SK-N-SH (cell line): ENCODE data around the gene CCDC57. TPM values are rescaled to one million over a fixed set of nuclear protein-coding genes. Genes with fewer than 3 reads are reported as not detected.

ENCODE experiments used
- CTCF ChIA-PET: fragments of 300-600, 350-600 bp; formaldehyde crosslinking; extraction: SDS; loops from one replicate; lab custom pipeline; 2021; lab: Yijun Ruan, JAX
- POLR2A ChIA-PET: fragments of 350-600 bp; sonication (Branson Sonifier 250); formaldehyde crosslinking; extraction: SDS; loops from one replicate; lab custom pipeline; 2020; ENCODE audit warnings: antibody characterized with exemption, inconsistent platforms; lab: Yijun Ruan, JAX
- DNase-seq: peaks from one replicate; pipeline ENCODE4 v3.0.0; 2012
- H2AFZ ChIP-seq: fragments of 200-600 bp; sonication (generic); 2 replicates; pipeline ENCODE4 v1.8.1; 2016; ENCODE audit warnings: antibody characterized with exemption, mild to moderate bottlenecking, low read depth
- H3F3A ChIP-seq: fragments of 200-600 bp; sonication (generic); replicated peaks from 2 replicates; pipeline ENCODE3; 2016; ENCODE audit warnings: antibody characterized with exemption, mild to moderate bottlenecking; ENCODE audit not compliant: insufficient read depth
- H3K27ac ChIP-seq, 2 experiments: fragments of 200-500 bp in 1 of 2; fragments of 200-600 bp in 1 of 2; sonication (Bioruptor generic) in 1 of 2; sonication (generic), shearing (Covaris generic) in 1 of 2; 2 replicates each; pipeline versions ENCODE4 v1.5.1 to v1.6.1; 2014 to 2016; ENCODE audit warnings: low read depth in 2 of 2, inconsistent platforms in 1 of 2, low read length in 1 of 2, mild to moderate bottlenecking in 1 of 2, mixed read lengths in 1 of 2
- H3K27me3 ChIP-seq: fragments of 200-600 bp; sonication (generic), shearing (Covaris generic); 2 replicates; pipeline ENCODE4 v1.6.1; 2016; ENCODE audit warnings: mixed run types; ENCODE audit not compliant: insufficient read depth
- H3K36me3 ChIP-seq, 2 experiments: fragments of 200-500 bp in 1 of 2; fragments of 200-600 bp in 1 of 2; sonication (Bioruptor generic) in 1 of 2; sonication (generic) in 1 of 2; replicated peaks in 1 of 2; 2 replicates each; pipeline versions ENCODE3 to v1.5.1; 2014 to 2016; ENCODE audit warnings: low read length in 1 of 2, mild to moderate bottlenecking in 1 of 2; ENCODE audit not compliant: insufficient read depth in 2 of 2, control insufficient read depth in 1 of 2
- H3K4me1 ChIP-seq, 2 experiments: fragments of 200-500 bp in 1 of 2; fragments of 200-600 bp in 1 of 2; sonication (Bioruptor generic) in 1 of 2; sonication (generic), shearing (Covaris generic) in 1 of 2; 2 replicates each; pipeline versions ENCODE4 v1.5.1 to v1.6.1; 2014 to 2016; ENCODE audit warnings: low read depth in 1 of 2, low read length in 1 of 2, mixed run types in 1 of 2; ENCODE audit not compliant: insufficient read depth in 2 of 2, control insufficient read depth in 1 of 2
- H3K4me2 ChIP-seq: fragments of 200-600 bp; sonication (generic), shearing (Covaris generic); 2 replicates; pipeline ENCODE4 v1.6.1; 2017; ENCODE audit warnings: mixed run types
- H3K4me3 ChIP-seq, 2 experiments: fragments of 200-500 bp in 1 of 2; fragments of 200-600 bp in 1 of 2; sonication (Bioruptor generic) in 1 of 2; sonication (generic), shearing (Covaris generic) in 1 of 2; 2 replicates each; pipeline versions ENCODE4 v1.5.1 to v1.8.1; 2014 to 2016; ENCODE audit warnings: low read depth in 2 of 2, inconsistent platforms in 1 of 2, low read length in 1 of 2, mild to moderate bottlenecking in 1 of 2, mixed read lengths in 1 of 2, moderate library complexity in 1 of 2
- H3K79me2 ChIP-seq: fragments of 200-600 bp; sonication (generic); 2 replicates; pipeline ENCODE4 v1.8.1; 2017; ENCODE audit warnings: mild to moderate bottlenecking; ENCODE audit not compliant: insufficient read depth
- H3K9ac ChIP-seq: fragments of 200-600 bp; sonication (generic); 2 replicates; pipeline ENCODE4 v1.6.1; 2017; ENCODE audit warnings: mixed run types
- H3K9me2 ChIP-seq: fragments of 200-600 bp; sonication (generic); 2 replicates; pipeline ENCODE4 v1.6.1; 2017; ENCODE audit warnings: mixed run types
- H3K9me3 ChIP-seq: fragments of 200-600 bp; sonication (generic); 2 replicates; pipeline ENCODE4 v1.6.1; 2017; ENCODE audit warnings: mixed run types, mild to moderate bottlenecking, moderate library complexity
- H4K20me1 ChIP-seq: fragments of 200-600 bp; sonication (generic); 2 replicates; pipeline ENCODE4 v1.6.1; 2017; ENCODE audit warnings: mild to moderate bottlenecking, mixed run types; ENCODE audit not compliant: insufficient read depth
- CHD2 ChIP-seq: fragments of 150-350 bp; IDR thresholded peaks from 2 replicates; pipeline ENCODE4 v1.6.1; 2018; ENCODE audit warnings: low read length; ENCODE audit not compliant: partially characterized antibody
- ELF1 ChIP-seq: IDR thresholded peaks from 2 replicates; pipeline ENCODE4 v1.4.0; 2012
- FOSL2 ChIP-seq: IDR thresholded peaks from 2 replicates; pipeline ENCODE4 v1.4.0; 2012; ENCODE audit warnings: low read depth, mild to moderate bottlenecking, moderate library complexity, borderline replicate concordance
- FOXJ3 ChIP-seq: sonication (generic); formaldehyde crosslinking; IDR thresholded peaks from 2 replicates; pipeline ENCODE4 v1.5.1; 2020; ENCODE audit warnings: mild to moderate bottlenecking, missing genetic modification reagents
- JUND ChIP-seq: IDR thresholded peaks from 2 replicates; pipeline ENCODE4 v1.4.0; 2012
- MXI1 ChIP-seq: IDR thresholded peaks from 2 replicates; pipeline ENCODE4 v1.6.1; 2012; ENCODE audit warnings: mild to moderate bottlenecking, low read depth, low read length, improper control_type of control experiment
- NFIC ChIP-seq: IDR thresholded peaks from 2 replicates; pipeline ENCODE4 v1.4.0; 2012; ENCODE audit warnings: borderline replicate concordance
- NRF1 ChIP-seq: IDR thresholded peaks from 2 replicates; pipeline ENCODE4 v1.6.1; 2012; ENCODE audit warnings: low read depth, mild to moderate bottlenecking, low read length
- RAD21 ChIP-seq: IDR thresholded peaks from 2 replicates; pipeline ENCODE4 v1.6.1; 2012; ENCODE audit warnings: mild to moderate bottlenecking, low read length
- RFX5 ChIP-seq: IDR thresholded peaks from 2 replicates; pipeline ENCODE4 v1.6.1; 2012; ENCODE audit warnings: mild to moderate bottlenecking, improper control_type of control experiment, low read length
- TCF12 ChIP-seq: IDR thresholded peaks from 2 replicates; pipeline ENCODE4 v1.4.0; 2012
- YY1 ChIP-seq: IDR thresholded peaks from 2 replicates; pipeline ENCODE4 v1.4.0; 2012; ENCODE audit warnings: low read depth, mild to moderate bottlenecking
- WGBS: methylation state at CpG from one replicate; pipeline ENCODE4 v1.1.6; 2017; ENCODE audit warnings: low lambda C conversion rate; 5-methylcytosine and 5-hydroxymethylcytosine counted together
- polyA plus RNA-seq, 3 experiments: library from polyadenylated mRNA; depleted of rRNA; stranded (reverse); fragments of >200 nt; gene quantifications; 2 replicates each; pipeline ENCODE4 v1.2.3, GENCODE V29; 2012
- TF ChIP-seq, protein P1 (sequence below): fragments of 200-600 bp; sonication (generic); IDR thresholded peaks from 2 replicates; pipeline ENCODE4 v1.6.1; 2017; ENCODE audit warnings: antibody characterized with exemption, mild to moderate bottlenecking, moderate library complexity
- TF ChIP-seq, protein P2 (sequence below): IDR thresholded peaks from 2 replicates; pipeline ENCODE4 v1.6.1; 2012; ENCODE audit warnings: mild to moderate bottlenecking, low read depth, low read length, moderate library complexity
- TF ChIP-seq, protein P3 (sequence below): fragments of 150-350 bp; IDR thresholded peaks from 2 replicates; pipeline ENCODE4 v1.6.1; 2017; ENCODE audit warnings: antibody characterized with exemption, low read length, low read depth, borderline replicate concordance
- TF ChIP-seq, protein P4 (sequence below): IDR thresholded peaks from 2 replicates; pipeline ENCODE4; 2012
- TF ChIP-seq, protein P5 (sequence below): IDR thresholded peaks from 2 replicates; pipeline ENCODE4 v1.4.0; 2012; ENCODE audit warnings: low read depth, borderline replicate concordance
- TF ChIP-seq, protein P6 (sequence below): IDR thresholded peaks from 2 replicates; pipeline ENCODE4 v1.4.0; 2012; ENCODE audit warnings: low read depth, borderline replicate concordance
- TF ChIP-seq, protein P7 (sequence below): IDR thresholded peaks from 2 replicates; pipeline ENCODE4 v1.4.0; 2012; ENCODE audit warnings: low read depth
- TF ChIP-seq, protein P8 (sequence below): fragments of 150-350 bp; IDR thresholded peaks from 2 replicates; pipeline ENCODE4 v1.6.1; 2016; ENCODE audit warnings: mild to moderate bottlenecking, low read depth, low read length

The CCDC57 gene
- polyA plus RNA-seq, 1 of the 3 experiments (the other 2 are of a cell fraction): 68.6 TPM

DNA sequence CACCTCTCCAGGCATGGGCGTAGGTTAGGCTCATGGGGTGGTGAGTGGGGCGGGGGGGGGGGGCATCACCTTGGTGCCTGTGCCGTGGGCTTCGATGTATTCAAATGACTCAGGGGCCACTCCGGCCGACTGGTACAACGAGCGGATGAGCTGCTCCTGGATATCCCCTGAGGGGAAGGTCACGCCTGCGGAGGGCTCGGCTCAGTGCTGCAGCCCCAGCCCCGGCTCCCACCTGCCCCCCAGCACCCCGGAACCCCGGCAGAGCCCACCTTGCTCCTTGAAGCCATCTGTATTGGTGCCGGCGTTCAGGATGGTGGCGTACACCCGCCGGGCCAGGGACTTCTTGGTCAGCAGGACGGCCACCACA, 120.0 kb downstream of the CCDC57 start:
- H3F3A ChIP-seq: no peaks in the 10 kb centered on the region
- no peak overlapping the region for H3K9ac ChIP-seq
- H4K20me1 ChIP-seq: peaks cover 23% of the 10 kb centered on the region
- TF ChIP-seq RAD21 (no peak), MXI1 (no peak), CHD2 (no peak), FOXJ3 (CRISPR knock-in tag) (no peak), JUND (no peak), RFX5 (no peak), ELF1 (no peak), YY1 (no peak), FOSL2 (no peak), NFIC (no peak), NRF1 (no peak), TCF12 (no peak)
- TF ChIP-seq, protein P1, sequence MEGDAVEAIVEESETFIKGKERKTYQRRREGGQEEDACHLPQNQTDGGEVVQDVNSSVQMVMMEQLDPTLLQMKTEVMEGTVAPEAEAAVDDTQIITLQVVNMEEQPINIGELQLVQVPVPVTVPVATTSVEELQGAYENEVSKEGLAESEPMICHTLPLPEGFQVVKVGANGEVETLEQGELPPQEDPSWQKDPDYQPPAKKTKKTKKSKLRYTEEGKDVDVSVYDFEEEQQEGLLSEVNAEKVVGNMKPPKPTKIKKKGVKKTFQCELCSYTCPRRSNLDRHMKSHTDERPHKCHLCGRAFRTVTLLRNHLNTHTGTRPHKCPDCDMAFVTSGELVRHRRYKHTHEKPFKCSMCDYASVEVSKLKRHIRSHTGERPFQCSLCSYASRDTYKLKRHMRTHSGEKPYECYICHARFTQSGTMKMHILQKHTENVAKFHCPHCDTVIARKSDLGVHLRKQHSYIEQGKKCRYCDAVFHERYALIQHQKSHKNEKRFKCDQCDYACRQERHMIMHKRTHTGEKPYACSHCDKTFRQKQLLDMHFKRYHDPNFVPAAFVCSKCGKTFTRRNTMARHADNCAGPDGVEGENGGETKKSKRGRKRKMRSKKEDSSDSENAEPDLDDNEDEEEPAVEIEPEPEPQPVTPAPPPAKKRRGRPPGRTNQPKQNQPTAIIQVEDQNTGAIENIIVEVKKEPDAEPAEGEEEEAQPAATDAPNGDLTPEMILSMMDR: no peak
- TF ChIP-seq, protein P2, sequence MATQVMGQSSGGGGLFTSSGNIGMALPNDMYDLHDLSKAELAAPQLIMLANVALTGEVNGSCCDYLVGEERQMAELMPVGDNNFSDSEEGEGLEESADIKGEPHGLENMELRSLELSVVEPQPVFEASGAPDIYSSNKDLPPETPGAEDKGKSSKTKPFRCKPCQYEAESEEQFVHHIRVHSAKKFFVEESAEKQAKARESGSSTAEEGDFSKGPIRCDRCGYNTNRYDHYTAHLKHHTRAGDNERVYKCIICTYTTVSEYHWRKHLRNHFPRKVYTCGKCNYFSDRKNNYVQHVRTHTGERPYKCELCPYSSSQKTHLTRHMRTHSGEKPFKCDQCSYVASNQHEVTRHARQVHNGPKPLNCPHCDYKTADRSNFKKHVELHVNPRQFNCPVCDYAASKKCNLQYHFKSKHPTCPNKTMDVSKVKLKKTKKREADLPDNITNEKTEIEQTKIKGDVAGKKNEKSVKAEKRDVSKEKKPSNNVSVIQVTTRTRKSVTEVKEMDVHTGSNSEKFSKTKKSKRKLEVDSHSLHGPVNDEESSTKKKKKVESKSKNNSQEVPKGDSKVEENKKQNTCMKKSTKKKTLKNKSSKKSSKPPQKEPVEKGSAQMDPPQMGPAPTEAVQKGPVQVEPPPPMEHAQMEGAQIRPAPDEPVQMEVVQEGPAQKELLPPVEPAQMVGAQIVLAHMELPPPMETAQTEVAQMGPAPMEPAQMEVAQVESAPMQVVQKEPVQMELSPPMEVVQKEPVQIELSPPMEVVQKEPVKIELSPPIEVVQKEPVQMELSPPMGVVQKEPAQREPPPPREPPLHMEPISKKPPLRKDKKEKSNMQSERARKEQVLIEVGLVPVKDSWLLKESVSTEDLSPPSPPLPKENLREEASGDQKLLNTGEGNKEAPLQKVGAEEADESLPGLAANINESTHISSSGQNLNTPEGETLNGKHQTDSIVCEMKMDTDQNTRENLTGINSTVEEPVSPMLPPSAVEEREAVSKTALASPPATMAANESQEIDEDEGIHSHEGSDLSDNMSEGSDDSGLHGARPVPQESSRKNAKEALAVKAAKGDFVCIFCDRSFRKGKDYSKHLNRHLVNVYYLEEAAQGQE: no peak
- TF ChIP-seq, protein P3, sequence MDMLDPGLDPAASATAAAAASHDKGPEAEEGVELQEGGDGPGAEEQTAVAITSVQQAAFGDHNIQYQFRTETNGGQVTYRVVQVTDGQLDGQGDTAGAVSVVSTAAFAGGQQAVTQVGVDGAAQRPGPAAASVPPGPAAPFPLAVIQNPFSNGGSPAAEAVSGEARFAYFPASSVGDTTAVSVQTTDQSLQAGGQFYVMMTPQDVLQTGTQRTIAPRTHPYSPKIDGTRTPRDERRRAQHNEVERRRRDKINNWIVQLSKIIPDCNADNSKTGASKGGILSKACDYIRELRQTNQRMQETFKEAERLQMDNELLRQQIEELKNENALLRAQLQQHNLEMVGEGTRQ: no peak
- TF ChIP-seq, protein P4, sequence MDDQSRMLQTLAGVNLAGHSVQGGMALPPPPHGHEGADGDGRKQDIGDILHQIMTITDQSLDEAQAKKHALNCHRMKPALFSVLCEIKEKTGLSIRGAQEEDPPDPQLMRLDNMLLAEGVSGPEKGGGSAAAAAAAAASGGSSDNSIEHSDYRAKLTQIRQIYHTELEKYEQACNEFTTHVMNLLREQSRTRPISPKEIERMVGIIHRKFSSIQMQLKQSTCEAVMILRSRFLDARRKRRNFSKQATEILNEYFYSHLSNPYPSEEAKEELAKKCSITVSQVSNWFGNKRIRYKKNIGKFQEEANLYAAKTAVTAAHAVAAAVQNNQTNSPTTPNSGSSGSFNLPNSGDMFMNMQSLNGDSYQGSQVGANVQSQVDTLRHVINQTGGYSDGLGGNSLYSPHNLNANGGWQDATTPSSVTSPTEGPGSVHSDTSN: no peak
- TF ChIP-seq, protein P5, sequence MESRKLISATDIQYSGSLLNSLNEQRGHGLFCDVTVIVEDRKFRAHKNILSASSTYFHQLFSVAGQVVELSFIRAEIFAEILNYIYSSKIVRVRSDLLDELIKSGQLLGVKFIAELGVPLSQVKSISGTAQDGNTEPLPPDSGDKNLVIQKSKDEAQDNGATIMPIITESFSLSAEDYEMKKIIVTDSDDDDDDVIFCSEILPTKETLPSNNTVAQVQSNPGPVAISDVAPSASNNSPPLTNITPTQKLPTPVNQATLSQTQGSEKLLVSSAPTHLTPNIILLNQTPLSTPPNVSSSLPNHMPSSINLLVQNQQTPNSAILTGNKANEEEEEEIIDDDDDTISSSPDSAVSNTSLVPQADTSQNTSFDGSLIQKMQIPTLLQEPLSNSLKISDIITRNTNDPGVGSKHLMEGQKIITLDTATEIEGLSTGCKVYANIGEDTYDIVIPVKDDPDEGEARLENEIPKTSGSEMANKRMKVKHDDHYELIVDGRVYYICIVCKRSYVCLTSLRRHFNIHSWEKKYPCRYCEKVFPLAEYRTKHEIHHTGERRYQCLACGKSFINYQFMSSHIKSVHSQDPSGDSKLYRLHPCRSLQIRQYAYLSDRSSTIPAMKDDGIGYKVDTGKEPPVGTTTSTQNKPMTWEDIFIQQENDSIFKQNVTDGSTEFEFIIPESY: no peak
- TF ChIP-seq, protein P6, sequence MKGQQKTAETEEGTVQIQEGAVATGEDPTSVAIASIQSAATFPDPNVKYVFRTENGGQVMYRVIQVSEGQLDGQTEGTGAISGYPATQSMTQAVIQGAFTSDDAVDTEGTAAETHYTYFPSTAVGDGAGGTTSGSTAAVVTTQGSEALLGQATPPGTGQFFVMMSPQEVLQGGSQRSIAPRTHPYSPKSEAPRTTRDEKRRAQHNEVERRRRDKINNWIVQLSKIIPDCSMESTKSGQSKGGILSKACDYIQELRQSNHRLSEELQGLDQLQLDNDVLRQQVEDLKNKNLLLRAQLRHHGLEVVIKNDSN: no peak
- TF ChIP-seq, protein P7, sequence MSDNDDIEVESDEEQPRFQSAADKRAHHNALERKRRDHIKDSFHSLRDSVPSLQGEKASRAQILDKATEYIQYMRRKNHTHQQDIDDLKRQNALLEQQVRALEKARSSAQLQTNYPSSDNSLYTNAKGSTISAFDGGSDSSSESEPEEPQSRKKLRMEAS: no peak
- TF ChIP-seq, protein P8, sequence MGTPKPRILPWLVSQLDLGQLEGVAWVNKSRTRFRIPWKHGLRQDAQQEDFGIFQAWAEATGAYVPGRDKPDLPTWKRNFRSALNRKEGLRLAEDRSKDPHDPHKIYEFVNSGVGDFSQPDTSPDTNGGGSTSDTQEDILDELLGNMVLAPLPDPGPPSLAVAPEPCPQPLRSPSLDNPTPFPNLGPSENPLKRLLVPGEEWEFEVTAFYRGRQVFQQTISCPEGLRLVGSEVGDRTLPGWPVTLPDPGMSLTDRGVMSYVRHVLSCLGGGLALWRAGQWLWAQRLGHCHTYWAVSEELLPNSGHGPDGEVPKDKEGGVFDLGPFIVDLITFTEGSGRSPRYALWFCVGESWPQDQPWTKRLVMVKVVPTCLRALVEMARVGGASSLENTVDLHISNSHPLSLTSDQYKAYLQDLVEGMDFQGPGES: no peak
- H3K79me2 ChIP-seq: peaks cover 32% of the 10 kb centered on the region
- POLR2A ChIA-PET: interaction anchor here (0.6 kb wide), 1 partner anchor 9 kb away, joined by 5 read pairs; no protein-coding TSS in a partner anchor
- H2AFZ ChIP-seq: no peak overlapping the region
- H3K4me3 ChIP-seq: no peak overlapping the region
- H3K27ac ChIP-seq: no peak overlapping the region
- CTCF ChIA-PET: interaction anchor here (1.0 to 4.3 kb wide), 2 partner anchors 26 to 63 kb away, joined by 4 to 22 read pairs; no protein-coding TSS in a partner anchor
- no peak overlapping the region for H3K4me2 ChIP-seq
- no peaks in the 10 kb centered on the region for H3K9me2 ChIP-seq
- H3K4me1 ChIP-seq: peaks cover 10 to 13% of the 10 kb centered on the region in 2 experiments; a peak in 1 of 4 replicates
- no peaks in the 10 kb centered on the region for H3K9me3 ChIP-seq
- peaks cover 34 to 80% of the 10 kb centered on the region in 2 experiments for H3K36me3 ChIP-seq
- H3K27me3 ChIP-seq: no peaks in the 10 kb centered on the region
- no peak for DNase-seq
- 92% methylated on average over 6 of the region's 20 CpGs for WGBS
